Neutrophil (primary cell): ENCODE data around the gene FPR1.

ENCODE experiments used
- H3K27ac ChIP-seq: fragments of 200-600 bp; sonication (generic); 2 replicates; pipeline ENCODE4 v1.5.1; 2016; ENCODE audit warnings: mild to moderate bottlenecking, moderate library complexity
- H3K27me3 ChIP-seq: fragments of 200-600 bp; sonication (generic); 2 replicates; pipeline ENCODE4 v1.6.0; 2016; ENCODE audit warnings: mild to moderate bottlenecking
- H3K36me3 ChIP-seq: fragments of 200-600 bp; sonication (generic); 2 replicates; pipeline ENCODE4 v1.5.1; 2017
- H3K4me1 ChIP-seq, 2 experiments: fragments of 200-600 bp in 1 of 2; sonication (generic) in 1 of 2; 1 replicate in 1 of 2; 2 replicates in 1 of 2; pipeline versions ENCODE4 v1.5.1 to v1.6.1; 2013 to 2016; ENCODE audit warnings: low read depth in 1 of 2, low read length in 1 of 2, mild to moderate bottlenecking in 1 of 2, moderate library complexity in 1 of 2; ENCODE audit not compliant: control insufficient read depth in 1 of 2, insufficient read depth in 1 of 2
- H3K4me3 ChIP-seq, 2 experiments: fragments of 200-600 bp in 1 of 2; sonication (generic) in 1 of 2; 1 replicate in 1 of 2; 2 replicates in 1 of 2; pipeline ENCODE4 v1.5.1; 2013 to 2016; ENCODE audit warnings: low read depth in 1 of 2, low read length in 1 of 2, mild to moderate bottlenecking in 1 of 2, moderate library complexity in 1 of 2
- H3K9me3 ChIP-seq: fragments of 200-600 bp; sonication (generic); 2 replicates; pipeline ENCODE4 v1.5.1; 2016
- TF ChIP-seq, protein P1 (sequence below): fragments of 200-600 bp; sonication (generic); IDR thresholded peaks from 2 replicates; pipeline ENCODE4 v1.5.1; 2016; ENCODE audit warnings: antibody characterized with exemption

The FPR1 gene

DNA sequence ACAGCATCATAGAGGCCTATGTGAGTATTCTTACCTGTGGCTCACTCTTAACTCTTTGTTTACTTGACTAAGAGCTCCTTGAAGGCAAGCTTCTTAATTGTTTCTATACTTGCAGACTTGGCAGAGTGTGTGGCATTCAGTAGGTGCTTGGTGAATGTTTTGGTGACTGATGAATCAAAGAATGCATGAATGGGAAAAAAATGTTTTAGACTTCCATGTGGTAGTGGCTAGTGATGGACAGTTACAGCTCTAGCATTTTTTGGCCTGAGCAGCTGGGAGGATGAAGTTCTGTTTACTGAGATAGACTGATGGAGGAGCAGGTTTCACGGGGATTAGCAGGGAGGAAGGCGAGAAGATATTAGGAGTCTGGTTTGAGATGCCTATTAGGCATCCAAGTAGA, 41.5 kb downstream of the FPR1 start:
- Histone ChIP-seq H3K36me3 (peaks cover 33% of the 10 kb centered on the region), H3K4me1 (peaks cover 37 to 38% of the 10 kb centered on the region in 2 experiments), H3K9me3 (no peaks in the 10 kb centered on the region), H3K4me3 (no peak overlapping the region), H3K27ac (no peak overlapping the region), H3K27me3 (peaks cover 14% of the 10 kb centered on the region)
- TF ChIP-seq, protein P1, sequence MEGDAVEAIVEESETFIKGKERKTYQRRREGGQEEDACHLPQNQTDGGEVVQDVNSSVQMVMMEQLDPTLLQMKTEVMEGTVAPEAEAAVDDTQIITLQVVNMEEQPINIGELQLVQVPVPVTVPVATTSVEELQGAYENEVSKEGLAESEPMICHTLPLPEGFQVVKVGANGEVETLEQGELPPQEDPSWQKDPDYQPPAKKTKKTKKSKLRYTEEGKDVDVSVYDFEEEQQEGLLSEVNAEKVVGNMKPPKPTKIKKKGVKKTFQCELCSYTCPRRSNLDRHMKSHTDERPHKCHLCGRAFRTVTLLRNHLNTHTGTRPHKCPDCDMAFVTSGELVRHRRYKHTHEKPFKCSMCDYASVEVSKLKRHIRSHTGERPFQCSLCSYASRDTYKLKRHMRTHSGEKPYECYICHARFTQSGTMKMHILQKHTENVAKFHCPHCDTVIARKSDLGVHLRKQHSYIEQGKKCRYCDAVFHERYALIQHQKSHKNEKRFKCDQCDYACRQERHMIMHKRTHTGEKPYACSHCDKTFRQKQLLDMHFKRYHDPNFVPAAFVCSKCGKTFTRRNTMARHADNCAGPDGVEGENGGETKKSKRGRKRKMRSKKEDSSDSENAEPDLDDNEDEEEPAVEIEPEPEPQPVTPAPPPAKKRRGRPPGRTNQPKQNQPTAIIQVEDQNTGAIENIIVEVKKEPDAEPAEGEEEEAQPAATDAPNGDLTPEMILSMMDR, result no peak

DNA sequence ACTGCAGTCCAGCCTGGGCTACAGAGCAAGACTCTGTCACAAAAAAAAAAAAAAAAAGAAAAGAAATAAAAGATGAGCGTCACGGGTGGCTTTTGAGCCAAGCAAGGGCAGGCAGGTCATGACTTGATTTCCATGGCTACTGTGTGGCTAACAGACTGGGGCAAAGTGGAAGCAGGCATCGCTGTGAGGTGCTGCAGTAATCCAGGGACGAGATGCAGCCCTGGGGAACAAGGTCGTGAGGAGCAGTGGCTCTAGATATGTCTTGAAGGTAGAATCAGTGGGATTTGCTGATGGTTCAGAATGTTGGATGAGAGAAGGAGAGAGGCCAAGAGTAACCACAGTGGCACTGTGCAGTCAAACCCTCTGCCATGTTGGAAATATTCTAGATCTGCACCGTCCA, 42.1 kb downstream of the FPR1 start:
- no peaks in the 10 kb centered on the region for H3K9me3 ChIP-seq
- H3K27me3 ChIP-seq, result peaks cover 14% of the 10 kb centered on the region

DNA sequence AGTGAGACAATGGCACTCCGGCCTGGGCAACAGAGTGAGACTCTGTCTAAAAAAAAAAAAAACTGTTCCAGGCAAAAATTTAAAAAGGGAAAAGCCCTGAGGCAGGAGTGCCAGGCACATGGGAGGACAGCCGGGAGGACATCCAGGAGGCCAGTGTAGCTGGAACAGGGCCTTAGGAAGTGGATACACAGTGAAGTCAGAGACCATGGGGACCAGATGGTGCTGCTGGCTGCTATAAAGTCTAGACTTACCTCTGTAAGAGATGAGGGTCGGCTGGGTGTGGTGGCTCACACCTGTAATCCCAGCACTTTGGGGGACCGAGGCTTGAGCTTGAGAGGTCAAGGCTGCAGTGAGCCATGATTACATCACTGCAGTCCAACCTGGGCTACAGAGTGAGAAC, 42.9 kb downstream of the FPR1 start:
- peaks cover 37 to 43% of the 10 kb centered on the region in 2 experiments for H3K4me1 ChIP-seq

More for the DNA sequence above, 42.1 kb downstream of the FPR1 start:
- H3K36me3 ChIP-seq, result peaks cover 37% of the 10 kb centered on the region
- TF ChIP-seq, protein P1, result no peak
- no peak overlapping the region for H3K27ac ChIP-seq
- H3K4me1 ChIP-seq, result peaks cover 37 to 41% of the 10 kb centered on the region in 2 experiments
- no peak overlapping the region for H3K4me3 ChIP-seq

DNA sequence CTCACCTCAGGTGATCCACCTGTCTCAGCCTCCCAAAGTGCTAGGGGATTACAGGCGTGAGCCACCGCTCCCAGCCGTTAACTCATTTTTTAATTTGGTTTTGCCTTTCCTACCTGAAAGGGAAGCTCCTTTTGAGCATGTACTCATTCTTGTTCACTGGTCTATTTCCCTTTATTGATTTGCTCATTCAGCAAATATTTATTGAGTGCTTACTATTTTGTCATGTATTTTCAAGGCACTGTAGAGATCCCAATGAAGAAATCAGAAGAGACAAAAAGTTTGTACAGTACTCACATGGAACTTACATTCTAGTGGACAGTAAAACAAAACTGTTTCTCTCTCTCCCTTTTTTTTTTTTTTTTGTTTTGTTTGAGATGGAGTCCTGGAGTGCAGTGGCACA, 44.8 kb downstream of the FPR1 start:
- Histone ChIP-seq H3K27ac (peak overlapping the region; percentile 88), H3K27me3 (peaks cover 27% of the 10 kb centered on the region), H3K36me3 (peaks cover 30% of the 10 kb centered on the region), H3K9me3 (no peaks in the 10 kb centered on the region), H3K4me3 (no peak overlapping the region), H3K4me1 (peaks cover 40 to 46% of the 10 kb centered on the region in 2 experiments)
- TF ChIP-seq, protein P1, result no peak

More for the DNA sequence above, 42.9 kb downstream of the FPR1 start:
- H3K36me3 ChIP-seq, result peaks cover 37% of the 10 kb centered on the region
- TF ChIP-seq, protein P1, result no peak
- no peak overlapping the region for H3K4me3 ChIP-seq
- no peak overlapping the region for H3K27ac ChIP-seq
- H3K9me3 ChIP-seq, result no peaks in the 10 kb centered on the region
- H3K27me3 ChIP-seq, result peaks cover 14% of the 10 kb centered on the region

DNA sequence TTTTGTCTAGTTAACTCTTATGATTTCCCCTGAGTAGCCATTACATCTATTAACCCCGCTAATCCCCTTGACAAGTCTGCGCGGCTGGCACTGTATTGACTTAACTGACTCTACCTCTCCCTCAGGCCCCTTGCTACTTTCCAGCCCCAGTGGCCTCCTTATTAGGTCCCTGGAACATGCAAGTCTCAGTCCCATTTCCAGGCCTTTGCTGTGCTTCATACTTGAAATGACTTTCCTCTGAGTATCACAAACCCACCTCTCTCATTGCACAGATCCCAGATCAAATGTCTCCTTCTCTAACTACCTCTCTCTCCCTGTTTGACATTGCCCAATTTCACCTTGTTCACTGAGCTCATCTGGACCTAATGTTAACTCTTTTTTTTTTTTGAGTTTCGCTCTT, 45.4 kb downstream of the FPR1 start:
- TF ChIP-seq, protein P1, result no peak
- Histone ChIP-seq H3K4me1 (peaks cover 36 to 46% of the 10 kb centered on the region in 2 experiments), H3K36me3 (peaks cover 30% of the 10 kb centered on the region), H3K4me3 (peak overlapping the region in 1 of 2 experiments; percentile 27), H3K9me3 (no peaks in the 10 kb centered on the region), H3K27ac (peak overlapping the region; percentile 88), H3K27me3 (peaks cover 33% of the 10 kb centered on the region)
